ENCODE results near the gene EPN1.

The EPN1 gene

GRCh38 chr19:55679343-55680257 lies 4.6 kb downstream of the EPN1 start:
- no peak for DNase-seq (ENCODE audit: low read depth in 2 of 2)

- DNase-seq (ENCODE audit: low read depth in 2 of 2), result no peak
These were observed 5.5 kb downstream of the EPN1 start for GRCh38 chr19:55680339-55681130.

- DNase-seq (ENCODE audit: low read depth in 2 of 2), result no peak
These were observed 6.4 kb downstream of the EPN1 start for GRCh38 chr19:55681131-55682092.

- no peak for DNase-seq (ENCODE audit: low read depth in 2 of 2)
These were observed 8.6 kb downstream of the EPN1 start for GRCh38 chr19:55683449-55684261.

GRCh38 chr19:55684946-55685681 lies 10.1 kb downstream of the EPN1 start:
- no peak for DNase-seq (ENCODE audit: low read depth in 2 of 2)

GRCh38 chr19:55685776-55686175 lies 10.8 kb downstream of the EPN1 start:
- no peak for DNase-seq (ENCODE audit: low read depth in 2 of 2)

- no peak for DNase-seq (ENCODE audit: low read depth in 2 of 2)
These were observed 11.5 kb downstream of the EPN1 start for GRCh38 chr19:55686311-55687050.

- no peak for DNase-seq (ENCODE audit: low read depth in 2 of 2)
These were observed 12.5 kb downstream of the EPN1 start for GRCh38 chr19:55687281-55688201.

GRCh38 chr19:55688422-55689218 lies 13.6 kb downstream of the EPN1 start:
- DNase-seq (ENCODE audit: low read depth in 2 of 2), result no peak

GRCh38 chr19:55689411-55690108 lies 14.5 kb downstream of the EPN1 start:
- DNase-seq (ENCODE audit: low read depth in 2 of 2), result no peak

- no peak for DNase-seq (ENCODE audit: low read depth in 2 of 2)
These were observed 15.2 kb downstream of the EPN1 start for GRCh38 chr19:55690109-55690768.

GRCh38 chr19:55690769-55691545 lies 15.9 kb downstream of the EPN1 start:
- no peak for DNase-seq (ENCODE audit: low read depth in 2 of 2)

GRCh38 chr19:55691561-55692481 lies 16.8 kb downstream of the EPN1 start:
- DNase-seq (ENCODE audit: low read depth in 2 of 2), result no peak

GRCh38 chr19:55692681-55693081 lies 17.7 kb downstream of the EPN1 start:
- DNase-seq (ENCODE audit: low read depth in 2 of 2), result no peak

Measured in stimulated activated CD8-positive, alpha-beta memory T cell treated with anti-CD3 and anti-CD28 coated beads, Interleukin-2, amount 100 ng/mL, for 1 hour (primary cell).